BLaER1 treated with 17β-estradiol and CSF1 and Interleukin-3, amounts not matched to agents 10 nM and 100 nM (cell line): Measurements from ENCODE around the gene TTLL13.

Experiments
- H3K27ac ChIP-seq, 11 experiments: shearing (Covaris generic); formaldehyde crosslinking; 2 replicates each; pipeline ENCODE4 v1.8.1; 2022
- H3K27me3 ChIP-seq, 11 experiments: shearing (Covaris generic); formaldehyde crosslinking; 2 replicates each; pipeline ENCODE4 v1.8.1; 2022
- H3K36me3 ChIP-seq, 11 experiments: shearing (Covaris generic); formaldehyde crosslinking; 2 replicates each; pipeline ENCODE4 v1.8.1; 2022
- H3K4me1 ChIP-seq, 10 experiments: shearing (Covaris generic); formaldehyde crosslinking; 2 replicates each; pipeline ENCODE4 v1.8.1; 2022
- H3K4me2 ChIP-seq, 11 experiments: shearing (Covaris generic); formaldehyde crosslinking; 2 replicates each; pipeline ENCODE4 v1.8.1; 2022
- H3K4me3 ChIP-seq, 10 experiments: shearing (Covaris generic); formaldehyde crosslinking; 2 replicates each; pipeline ENCODE4 v1.8.1; 2022
- H3K9ac ChIP-seq, 11 experiments: shearing (Covaris generic); formaldehyde crosslinking; 2 replicates each; pipeline ENCODE4 v1.8.1; 2022
- H3K9me3 ChIP-seq, 11 experiments: shearing (Covaris generic); formaldehyde crosslinking; replicated peaks in 1 of 11; 2 replicates each; pipeline ENCODE4 v1.8.1; 2022
- H4K20me1 ChIP-seq, 11 experiments: shearing (Covaris generic); formaldehyde crosslinking; 2 replicates each; pipeline ENCODE4 v1.8.1; 2022
- Cebpa-rat ChIP-seq, 11 experiments: shearing (Covaris generic); IDR thresholded peaks; 2 replicates each; pipeline ENCODE4 v1.8.1; 2022

Gene TTLL13

DNA sequence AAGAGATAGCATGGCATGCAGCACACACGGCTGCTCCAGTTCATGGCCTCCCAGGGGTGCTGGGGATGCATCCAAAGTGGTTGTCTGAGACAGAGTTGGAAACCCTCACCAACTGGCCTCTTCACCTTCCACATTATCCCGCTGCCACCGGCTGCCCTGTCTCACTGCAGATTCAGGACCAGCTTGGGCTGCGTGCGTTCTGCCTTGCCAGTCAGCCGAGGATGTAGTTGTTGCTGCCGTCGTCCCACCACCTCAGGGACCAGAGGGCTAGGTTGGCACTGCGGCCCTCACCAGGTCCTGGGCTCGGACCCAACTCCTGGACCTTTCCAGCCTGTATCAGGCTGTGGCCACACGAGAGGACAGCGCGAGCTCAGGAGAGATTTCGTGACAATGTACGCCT, 20.4 kb upstream of the TTLL13 start:
- Histone ChIP-seq H3K9me3 (no peaks in the 10 kb centered on the region), H3K4me1 (peaks cover 32 to 49% (median 46%) of the 10 kb centered on the region in 10 experiments), H3K9ac (no peak overlapping the region), H3K4me3 (no peak overlapping the region), H3K27ac (no peak overlapping the region), H4K20me1 (peaks cover 15 to 86% (median 36%) of the 10 kb centered on the region in 11 experiments; a peak in 19 of 22 replicates), H3K4me2 (no peak overlapping the region), H3K36me3 (peaks cover 63 to 70% (median 68%) of the 10 kb centered on the region in 11 experiments), H3K27me3 (no peaks in the 10 kb centered on the region)
- no peak for TF ChIP-seq Cebpa-rat (IDR thresholded peaks at IDR 0.05)

DNA sequence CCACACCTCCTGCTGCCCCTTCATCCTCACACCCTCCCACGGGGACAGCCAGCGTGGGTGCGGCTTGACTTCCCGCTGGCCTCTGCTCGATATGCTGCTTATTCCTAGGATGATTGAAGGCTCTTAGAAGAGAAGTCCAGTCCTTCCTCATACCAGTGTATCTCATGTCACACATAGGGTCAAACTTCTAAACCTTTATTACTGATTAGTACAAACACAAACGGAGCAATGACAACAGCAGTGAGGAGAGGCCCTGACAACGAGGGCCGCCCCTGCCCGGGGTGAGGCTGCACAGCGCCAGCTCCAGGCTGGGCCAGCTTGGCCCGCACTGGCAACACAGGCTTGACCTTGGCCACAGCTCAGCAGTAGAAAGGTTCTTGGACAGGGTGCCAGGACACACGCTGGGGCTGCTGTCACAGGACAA, 19.3 kb upstream of the TTLL13 start:
- Histone ChIP-seq H3K4me2 (peak overlapping the region; percentile 85 to 100 (median 94)), H3K27ac (peak overlapping the region in 8 of 11 experiments; percentile 66 to 89 (median 82); a peak in 11 of 22 replicates), H3K27me3 (no peaks in the 10 kb centered on the region), H3K9ac (peak overlapping the region in 8 of 11 experiments; percentile 56 to 91 (median 86); a peak in 16 of 22 replicates), H4K20me1 (peaks cover 9 to 74% (median 32%) of the 10 kb centered on the region in 11 experiments; a peak in 18 of 22 replicates), H3K9me3 (no peaks in the 10 kb centered on the region), H3K36me3 (peaks cover 53 to 58% (median 57%) of the 10 kb centered on the region in 11 experiments), H3K4me1 (peaks cover 41 to 48% (median 45%) of the 10 kb centered on the region in 10 experiments), H3K4me3 (no peak overlapping the region)
- TF ChIP-seq Cebpa-rat (IDR thresholded peaks at IDR 0.05), result no peak

DNA sequence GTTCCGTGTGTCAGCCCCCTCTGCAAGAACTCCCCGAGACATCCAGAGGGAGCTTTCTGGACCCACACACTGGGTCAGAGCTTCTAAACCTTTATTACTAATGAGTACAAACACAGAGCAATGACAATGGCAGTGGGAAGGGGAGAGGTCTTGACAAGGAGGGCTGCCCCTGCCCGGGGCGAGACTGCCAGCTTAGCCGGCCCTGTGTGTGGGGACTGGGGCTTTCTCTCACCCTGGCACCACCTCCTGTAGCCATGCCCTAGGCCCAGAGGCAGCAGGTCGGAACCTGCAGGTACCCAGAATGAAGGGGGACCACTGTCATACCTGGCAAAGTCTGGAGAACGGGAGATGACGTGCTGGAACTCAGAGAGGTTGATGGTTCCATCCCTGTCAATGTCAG, 18.7 kb upstream of the TTLL13 start:
- peak overlapping the region in 7 of 10 experiments; percentile 6 to 95 (median 86); a peak in 8 of 20 replicates for H3K4me3 ChIP-seq
- H3K9me3 ChIP-seq, result no peaks in the 10 kb centered on the region
- no peak for TF ChIP-seq Cebpa-rat (IDR thresholded peaks at IDR 0.05)
- peak overlapping the region; percentile 34 to 91 (median 84); a peak in 20 of 22 replicates for H3K9ac ChIP-seq
- H4K20me1 ChIP-seq, result peaks cover 5 to 69% (median 28%) of the 10 kb centered on the region in 11 experiments; a peak in 18 of 22 replicates
- H3K27ac ChIP-seq, result peak overlapping the region in 10 of 11 experiments; percentile 18 to 89 (median 78); a peak in 20 of 22 replicates
- peaks cover 41 to 47% (median 45%) of the 10 kb centered on the region in 10 experiments for H3K4me1 ChIP-seq
- peaks cover 48 to 55% (median 52%) of the 10 kb centered on the region in 11 experiments for H3K36me3 ChIP-seq
- peak overlapping the region; percentile 85 to 100 (median 94) for H3K4me2 ChIP-seq
- H3K27me3 ChIP-seq, result no peaks in the 10 kb centered on the region

DNA sequence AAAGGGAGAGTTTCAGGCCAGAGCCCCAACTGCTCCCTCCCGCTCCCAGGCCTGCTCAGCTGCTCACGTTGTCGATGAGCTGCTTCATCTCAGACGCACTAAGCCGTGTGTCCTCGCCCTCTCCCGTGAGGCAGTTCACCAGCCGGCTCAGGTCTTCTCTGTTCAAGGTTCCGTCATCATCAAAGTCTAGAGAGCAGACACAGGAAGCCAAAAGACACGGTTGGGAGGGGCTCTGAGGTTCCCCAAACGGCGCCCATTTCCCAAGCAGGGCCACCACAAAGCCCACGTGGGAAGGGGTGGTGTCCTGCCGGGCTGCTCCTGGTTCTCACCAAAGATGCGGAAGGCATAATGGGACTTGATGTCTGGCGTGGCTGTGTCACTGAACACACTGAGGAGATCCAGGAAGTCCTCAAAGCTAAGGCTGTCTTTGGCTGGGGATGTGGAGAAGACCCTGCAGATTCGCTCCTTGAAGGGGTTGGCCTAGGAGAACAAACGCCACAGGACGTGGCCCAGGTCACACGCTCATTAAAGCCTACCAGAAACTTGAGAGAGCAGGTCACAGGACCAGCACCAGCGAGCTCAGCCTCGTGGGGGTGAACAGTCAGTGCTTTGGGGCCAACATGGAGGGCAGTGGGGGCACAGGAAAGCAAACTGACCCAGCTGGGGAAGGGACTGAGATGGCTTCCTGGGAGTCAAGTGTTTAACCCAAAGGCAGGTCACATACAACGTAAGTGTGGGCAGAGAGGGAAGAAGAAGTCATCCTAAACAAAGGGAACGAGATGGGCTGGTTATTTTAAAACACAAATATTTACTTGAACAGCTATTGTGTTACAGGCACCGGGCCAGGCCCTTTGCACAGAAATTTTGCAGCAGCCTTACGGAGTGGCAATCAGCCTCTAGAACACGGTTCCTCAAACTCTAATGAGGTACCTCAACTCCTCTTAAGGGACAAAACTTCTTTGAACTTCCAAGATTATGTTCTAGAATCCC, 18.0 kb upstream of the TTLL13 start:
- Histone ChIP-seq H3K4me3 (peak overlapping the region; percentile 77 to 95 (median 88); a peak in 17 of 20 replicates), H3K9me3 (no peaks in the 10 kb centered on the region), H3K36me3 (peaks cover 41 to 55% (median 46%) of the 10 kb centered on the region in 11 experiments), H3K9ac (peak overlapping the region; percentile 56 to 91 (median 85); a peak in 20 of 22 replicates), H3K4me2 (peak overlapping the region; percentile 85 to 100 (median 94)), H3K4me1 (peaks cover 41 to 47% (median 45%) of the 10 kb centered on the region in 10 experiments), H3K27me3 (no peaks in the 10 kb centered on the region), H3K27ac (peak overlapping the region in 10 of 11 experiments; percentile 18 to 89 (median 78); a peak in 20 of 22 replicates), H4K20me1 (peaks cover 5 to 67% (median 28%) of the 10 kb centered on the region in 11 experiments; a peak in 17 of 22 replicates)
- 0 out of 22 replicates have a peak, but pooled peaks of 1 of the 11 experiments have one; percentile 21 for TF ChIP-seq Cebpa-rat (IDR thresholded peaks at IDR 0.05)

DNA sequence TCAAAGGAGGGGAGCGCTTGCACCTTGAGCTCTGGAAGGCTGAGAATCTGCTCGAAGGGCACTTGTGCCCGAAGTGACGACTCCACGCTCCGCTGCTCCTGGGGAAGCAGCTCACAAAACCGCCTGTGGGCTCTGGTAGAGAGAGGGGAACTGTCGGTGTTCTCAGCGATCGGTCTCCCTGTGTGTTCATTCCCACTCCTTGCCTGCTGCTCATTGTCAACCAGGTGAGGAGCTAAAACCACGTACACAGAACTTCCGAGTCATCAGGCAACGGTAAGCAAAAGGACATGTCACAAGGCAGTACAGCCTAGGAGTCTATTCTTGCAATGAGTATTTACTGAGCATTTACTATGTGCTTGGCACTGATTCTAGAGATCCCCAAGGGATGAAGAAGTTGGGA, 17.2 kb upstream of the TTLL13 start:
- Histone ChIP-seq H3K4me2 (peak overlapping the region; percentile 85 to 100 (median 94)), H3K4me1 (peaks cover 41 to 47% (median 45%) of the 10 kb centered on the region in 10 experiments), H3K9ac (peak overlapping the region; percentile 73 to 91 (median 86); a peak in 20 of 22 replicates), H3K9me3 (no peaks in the 10 kb centered on the region), H3K27me3 (no peaks in the 10 kb centered on the region), H4K20me1 (peaks cover 5 to 64% (median 28%) of the 10 kb centered on the region in 11 experiments; a peak in 17 of 22 replicates), H3K27ac (peak overlapping the region in 9 of 11 experiments; percentile 66 to 89 (median 80); a peak in 16 of 22 replicates), H3K36me3 (peaks cover 34 to 55% (median 38%) of the 10 kb centered on the region in 11 experiments), H3K4me3 (peak overlapping the region; percentile 77 to 95 (median 88))
- TF ChIP-seq Cebpa-rat (IDR thresholded peaks at IDR 0.05), result no peak

DNA sequence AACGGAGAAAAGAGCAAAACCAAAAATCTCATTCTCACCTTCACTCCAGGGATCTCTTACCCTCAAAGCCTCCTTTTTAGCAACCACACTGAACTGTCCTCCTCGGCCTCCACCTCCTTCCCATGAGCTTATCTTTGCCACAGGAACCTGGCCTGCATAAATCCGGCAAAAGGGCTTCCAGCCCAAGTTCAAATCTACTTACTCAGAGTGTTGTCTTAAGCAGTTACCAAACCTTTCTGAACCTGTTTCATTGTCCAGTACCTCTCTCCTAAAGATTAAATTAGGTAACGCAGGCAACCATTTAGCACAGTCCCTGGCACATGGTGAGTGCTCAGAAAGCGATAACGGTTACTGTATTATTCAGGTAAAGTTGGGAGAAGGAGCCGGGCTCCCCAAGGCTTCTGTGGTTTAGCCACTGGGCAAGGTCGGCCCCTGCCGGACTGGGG, 16.4 kb upstream of the TTLL13 start:
- Histone ChIP-seq H3K36me3 (peaks cover 30 to 55% (median 36%) of the 10 kb centered on the region in 11 experiments), H3K4me2 (peak overlapping the region; percentile 85 to 100 (median 94)), H3K9me3 (no peaks in the 10 kb centered on the region), H3K4me1 (peaks cover 41 to 47% (median 45%) of the 10 kb centered on the region in 10 experiments), H3K4me3 (peak overlapping the region; percentile 77 to 95 (median 88)), H3K27me3 (no peaks in the 10 kb centered on the region), H4K20me1 (peaks cover 5 to 57% (median 28%) of the 10 kb centered on the region in 11 experiments; a peak in 16 of 22 replicates), H3K9ac (peak overlapping the region; percentile 73 to 91 (median 86)), H3K27ac (peak overlapping the region; percentile 68 to 89 (median 84))
- TF ChIP-seq Cebpa-rat (IDR thresholded peaks at IDR 0.05), result no peak

DNA sequence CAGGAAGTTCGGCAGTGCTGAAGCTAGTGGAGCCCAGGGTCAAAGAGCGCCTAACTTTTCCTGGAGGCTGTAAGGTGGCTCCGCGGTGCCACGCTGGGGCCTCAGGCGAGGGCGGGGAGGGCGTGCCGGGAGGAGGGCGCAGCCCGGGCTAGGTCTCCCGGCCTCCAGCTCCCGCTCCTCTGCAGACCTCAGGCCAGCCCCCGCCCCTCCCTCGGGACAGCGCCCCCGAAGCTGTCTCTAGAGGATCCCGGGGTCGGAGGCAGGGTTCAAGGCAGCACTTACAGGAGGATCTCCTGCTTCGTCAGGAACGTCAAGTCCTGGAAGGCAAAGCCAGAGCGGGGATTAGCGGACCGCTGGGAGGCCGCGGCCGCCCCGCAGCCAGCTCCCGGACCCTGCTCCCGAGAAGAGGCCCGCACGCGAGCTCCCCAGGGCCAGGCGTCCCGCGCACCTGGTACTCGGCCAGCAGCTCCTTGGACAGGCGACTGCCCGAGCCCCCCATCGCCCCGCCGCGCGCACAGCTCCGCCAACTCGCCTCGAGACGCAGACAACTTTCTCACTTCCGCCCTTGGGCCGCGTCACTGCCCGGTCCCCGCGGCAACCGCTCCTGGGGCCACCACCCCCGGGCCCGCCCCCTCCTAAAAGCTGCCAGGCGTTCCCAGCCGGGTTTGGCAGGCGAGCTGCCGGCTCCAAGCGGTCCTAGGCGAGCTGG, 15.8 kb upstream of the TTLL13 start, which contains the start of gene CIB1:
CIB1 (minus strand) TSS at position 555 of the 709 bp plus-strand sequence; CDS start at position 499, 56 bp downstream.
- Histone ChIP-seq H3K9me3 (no peaks in the 10 kb centered on the region), H3K4me3 (peak within 1 kb of the TSS; percentile 77 to 95 (median 88)), H3K27ac (peak within 1 kb of the TSS; percentile 68 to 89 (median 84)), H4K20me1 (peaks cover 5 to 51% (median 28%) of the 10 kb centered on the region in 11 experiments; a peak in 16 of 22 replicates), H3K27me3 (no peaks in the 10 kb centered on the region), H3K9ac (peak within 1 kb of the TSS; percentile 73 to 91 (median 86)), H3K4me2 (peak within 1 kb of the TSS; percentile 85 to 100 (median 95)), H3K4me1 (peaks cover 41 to 49% (median 45%) of the 10 kb centered on the region in 10 experiments), H3K36me3 (peaks cover 28 to 55% (median 36%) of the 10 kb centered on the region in 11 experiments)
- no peak for TF ChIP-seq Cebpa-rat (IDR thresholded peaks at IDR 0.05)
